ENCODE results near the gene PPP2R2D.
"Not testable (repeated sequence)": the region's sequence is repeated elsewhere in the genome, so short reads cannot be mapped to it uniquely, and the experiment has no call there.

PPP2R2D gene

DNA sequence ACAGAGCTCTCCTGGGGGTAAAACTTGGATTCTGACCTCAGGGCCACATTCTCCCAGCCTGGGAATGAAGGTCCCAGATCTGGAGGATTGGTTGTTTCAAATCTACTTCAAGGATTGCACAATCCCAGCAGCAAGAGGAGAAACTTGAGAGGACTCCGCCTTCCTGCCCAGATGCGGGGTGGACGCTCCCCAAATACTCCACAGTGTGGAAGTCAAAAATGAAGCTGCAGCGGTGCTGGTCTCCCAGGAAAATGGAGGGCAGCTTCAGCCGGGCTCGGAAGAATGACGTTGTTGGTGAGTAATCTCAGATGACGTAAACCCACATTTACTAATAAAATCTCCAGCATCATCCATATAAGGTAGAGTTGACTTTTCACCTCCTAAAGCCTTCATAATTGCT, 31.5 kb upstream of the PPP2R2D start:
- no peak for DNase-seq

DNA sequence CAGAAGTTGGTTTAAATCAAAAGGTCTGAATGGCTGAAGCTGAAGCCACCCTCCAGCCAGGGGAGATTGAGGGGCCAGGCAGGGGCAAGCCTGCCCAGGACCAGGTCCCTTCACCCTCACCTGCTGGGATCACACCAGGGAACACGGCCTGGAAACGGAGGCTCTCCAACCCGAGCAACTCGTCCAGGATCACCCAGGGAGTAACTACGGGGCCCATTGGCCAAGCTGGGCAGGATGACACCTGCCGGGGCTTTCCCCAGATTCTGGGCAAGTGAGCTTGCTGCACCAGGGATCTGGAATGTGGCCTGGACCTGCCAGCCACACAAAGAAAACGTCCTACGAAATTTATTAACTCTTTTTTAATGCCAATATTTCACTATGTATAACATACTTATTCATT, 30.4 kb upstream of the PPP2R2D start:
- DNase-seq: no peak

DNA sequence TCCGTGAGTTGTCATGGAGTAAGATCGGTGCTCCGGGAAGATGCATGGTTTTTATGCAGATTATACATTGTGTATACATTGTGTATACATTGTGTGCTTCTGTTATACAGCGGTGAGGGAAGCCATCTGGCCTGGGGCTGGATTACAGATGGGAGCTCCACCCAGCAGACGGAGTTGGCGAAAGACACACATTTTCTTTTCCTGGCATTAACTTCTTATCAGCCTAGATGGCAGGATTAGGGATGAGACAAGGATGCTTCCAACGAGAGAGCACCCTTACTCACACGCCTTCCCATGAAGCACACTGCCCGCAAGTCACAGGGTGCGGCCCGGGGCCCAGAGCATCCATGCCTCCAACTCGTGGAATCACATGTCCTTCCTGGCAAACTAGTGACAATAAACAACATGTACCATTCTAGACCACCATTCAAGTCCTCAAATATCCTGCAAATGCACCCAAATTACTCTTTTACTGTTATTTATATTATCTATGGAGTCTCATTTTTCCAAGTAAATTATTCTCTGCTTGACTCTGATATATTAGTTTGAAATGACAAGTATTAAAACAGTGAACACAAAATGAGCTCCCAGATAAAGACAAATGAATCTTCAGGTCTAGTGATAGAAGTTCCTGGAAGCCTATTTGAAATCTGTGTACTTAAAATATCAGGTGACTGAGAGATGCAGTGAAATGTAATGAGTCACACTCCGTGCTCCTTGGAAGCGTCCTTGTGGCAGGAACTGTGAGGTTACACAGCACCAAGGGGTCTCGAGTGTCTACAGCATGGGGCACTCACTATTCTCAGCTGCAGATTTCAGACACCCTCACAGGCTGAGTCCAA, 29.8 kb upstream of the PPP2R2D start:
- DNase-seq: no peak

DNA sequence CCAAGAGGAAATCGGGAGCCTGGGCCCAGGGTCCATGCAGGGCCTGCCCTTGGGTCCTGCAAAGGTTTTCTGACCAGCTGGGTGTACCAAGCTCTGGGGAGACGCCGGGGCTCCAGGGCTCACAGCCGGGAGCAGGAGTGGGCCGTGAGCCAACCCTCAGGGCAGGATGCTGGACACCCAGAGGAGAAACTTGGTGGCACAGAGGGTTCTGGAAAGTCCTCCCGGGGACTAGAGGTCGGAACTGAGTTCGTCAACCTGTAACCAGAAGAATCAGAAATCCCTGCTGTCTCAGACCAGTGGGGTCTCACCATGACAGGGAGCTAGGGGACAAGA, 29.2 kb upstream of the PPP2R2D start:
- no peak for DNase-seq

DNA sequence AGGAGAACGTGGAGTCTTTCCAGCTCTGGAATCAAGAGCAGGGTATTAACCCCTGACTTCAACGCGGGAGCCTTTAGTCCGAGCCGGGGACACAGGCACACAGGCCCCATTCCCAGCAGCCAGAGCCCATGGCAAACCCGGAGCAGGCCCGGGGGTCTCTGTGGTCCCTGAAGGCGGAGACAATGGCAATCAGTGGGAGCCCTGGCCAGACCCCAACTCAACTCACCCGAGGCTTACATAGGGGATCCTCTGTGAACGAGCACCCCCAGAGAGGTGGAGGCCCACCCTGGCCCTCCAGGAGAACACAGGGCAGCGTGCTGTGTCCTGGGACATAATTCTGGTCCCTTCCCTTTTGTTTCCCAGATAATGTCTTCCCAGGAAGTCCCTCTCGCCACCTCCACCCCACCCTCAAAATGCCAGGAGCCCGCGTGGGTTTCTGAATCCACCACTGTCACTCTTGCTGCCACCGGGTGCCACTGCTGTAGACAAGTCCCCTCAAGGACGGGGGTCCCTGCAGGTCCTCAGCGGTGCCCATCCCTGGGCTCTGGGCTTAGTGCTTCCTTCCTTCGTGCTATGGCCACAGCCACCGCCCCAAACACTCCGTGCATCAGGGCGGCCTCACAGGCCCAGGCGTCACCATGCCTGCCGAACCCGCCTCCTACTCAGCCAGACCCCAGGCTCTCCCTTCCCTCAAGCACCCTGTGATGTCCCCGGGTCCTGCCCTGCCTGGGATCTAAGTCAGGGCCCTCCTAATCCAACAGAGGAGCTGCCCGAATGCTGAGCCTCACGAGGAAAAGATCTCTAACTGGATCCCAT, 28.6 kb upstream of the PPP2R2D start:
- no peak for DNase-seq

DNA sequence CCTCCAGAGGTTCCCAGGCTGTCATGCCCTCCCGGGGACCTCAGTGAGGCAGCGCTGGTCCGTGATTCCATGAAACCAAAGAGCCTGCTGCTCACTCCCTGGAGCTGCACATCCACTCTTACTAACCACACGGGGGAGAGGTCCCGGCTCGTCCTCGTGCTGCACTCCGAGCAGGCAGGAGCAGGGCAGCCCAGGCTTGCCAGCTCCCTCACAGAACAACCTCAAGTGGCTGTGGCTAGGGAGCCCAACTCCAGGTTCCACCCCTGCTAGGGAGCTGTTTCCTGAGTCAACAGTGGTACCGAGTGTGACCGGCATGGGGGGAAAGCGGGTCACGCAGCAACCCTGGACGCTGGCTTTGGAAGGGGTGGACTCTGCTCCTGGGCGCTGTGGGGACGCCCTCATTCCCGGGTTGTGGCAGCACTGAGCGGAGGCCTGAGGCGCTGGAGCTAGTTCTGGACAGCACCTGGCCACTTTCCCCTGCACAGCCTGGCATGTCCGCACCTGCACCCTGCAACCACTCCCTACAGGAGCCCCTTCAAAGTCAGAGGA, 27.9 kb upstream of the PPP2R2D start:
- peak in 1 of 2 experiments; percentile 51 for DNase-seq

GRCh38 chr10:131874991-131875451, 25.8 kb upstream of the PPP2R2D start:
- peak; percentile 54 to 64 for DNase-seq

GRCh38 chr10:131875501-131875900, 25.3 kb upstream of the PPP2R2D start:
- DNase-seq: no peak

DNA sequence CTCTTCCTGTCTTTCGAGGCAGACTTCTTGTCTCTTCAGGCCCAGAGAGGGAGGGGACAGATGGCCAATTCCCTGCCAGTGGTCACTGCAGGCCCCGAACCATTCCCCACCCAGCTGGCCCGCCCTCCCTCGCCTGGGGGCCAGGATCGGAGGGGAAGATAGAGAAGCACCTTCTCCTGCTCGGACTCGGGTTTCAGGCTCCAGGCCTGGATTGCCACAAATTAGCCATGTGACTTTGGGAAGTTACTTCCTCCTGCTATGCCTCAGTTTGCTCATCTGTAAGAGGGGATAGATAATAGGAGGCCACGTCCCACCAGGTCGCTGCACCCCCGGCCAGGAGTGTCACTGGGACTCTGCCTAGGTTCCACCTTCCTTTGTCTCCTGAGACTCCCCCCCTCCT, 24.8 kb upstream of the PPP2R2D start:
- DNase-seq: no peak

DNA sequence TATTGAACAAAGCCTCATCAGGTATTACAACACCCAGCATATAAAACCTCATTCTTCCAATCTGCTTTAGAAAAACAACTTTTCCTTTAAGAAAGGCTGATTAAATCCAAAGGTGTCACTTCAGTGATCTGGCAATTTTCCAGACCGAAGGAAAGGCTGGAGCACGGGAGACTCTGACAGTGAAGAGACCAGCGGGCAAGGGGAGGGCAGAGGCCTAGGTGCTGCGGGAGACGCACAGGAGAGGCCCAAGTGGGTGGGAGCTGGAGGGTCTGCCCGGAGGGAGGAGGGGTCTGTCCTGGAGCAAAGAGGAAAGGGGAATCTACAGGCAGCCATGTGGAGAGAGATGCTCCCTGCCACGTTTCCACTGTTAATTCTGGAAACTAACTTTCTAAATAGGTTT, 24.3 kb upstream of the PPP2R2D start:
- DNase-seq: no peak

DNA sequence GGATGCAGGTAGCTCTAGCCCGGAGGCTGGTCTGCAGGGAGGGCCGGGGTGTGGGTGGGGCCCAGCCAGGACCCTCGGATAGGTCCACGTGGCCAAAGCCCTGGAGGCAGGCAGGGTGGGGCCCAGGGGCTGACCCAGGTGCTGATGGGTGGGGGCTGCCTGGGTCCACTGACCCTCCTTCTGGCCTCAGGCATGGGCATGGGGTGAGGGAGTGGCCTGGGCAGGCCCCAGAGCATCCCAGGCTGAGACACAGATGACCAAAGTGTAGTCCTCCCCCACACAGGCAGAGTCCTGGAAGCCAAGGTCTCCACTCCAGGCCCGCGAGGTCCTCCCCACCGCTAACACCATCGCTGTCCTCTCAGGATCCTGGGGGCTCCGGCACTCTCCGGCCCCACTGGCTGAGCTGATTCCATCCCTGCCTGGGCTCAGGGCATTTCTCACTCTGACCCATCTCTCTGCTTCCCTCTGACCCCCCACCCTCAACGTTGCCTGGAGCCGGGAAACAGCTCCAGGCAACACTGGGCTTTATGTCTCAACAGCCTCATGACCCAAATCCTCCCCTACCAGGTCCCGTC, 20.7 kb upstream of the PPP2R2D start:
- DNase-seq: no peak

GRCh38 chr10:131881104-131881880, 19.5 kb upstream of the PPP2R2D start:
- no peak for DNase-seq

DNA sequence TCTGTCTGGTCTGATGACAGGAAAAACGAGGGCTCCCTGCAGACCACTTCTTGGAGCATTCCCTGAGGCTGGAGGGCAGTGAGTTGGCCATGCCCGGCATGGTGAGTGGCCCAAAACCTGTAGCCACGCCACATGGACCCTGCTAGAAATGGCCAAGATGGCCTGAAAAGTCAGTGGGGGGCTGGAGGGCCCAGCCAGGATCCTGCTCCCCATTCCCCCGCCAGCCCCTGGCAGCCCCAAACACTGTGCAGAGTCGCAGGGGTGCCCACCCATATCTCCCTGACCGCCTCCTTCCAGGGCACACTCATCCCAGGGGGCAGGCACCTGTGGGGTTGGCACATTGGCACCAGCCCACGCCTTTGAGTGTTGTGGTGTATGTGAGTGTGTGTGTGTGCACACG, 18.7 kb upstream of the PPP2R2D start:
- no peak for DNase-seq

DNA sequence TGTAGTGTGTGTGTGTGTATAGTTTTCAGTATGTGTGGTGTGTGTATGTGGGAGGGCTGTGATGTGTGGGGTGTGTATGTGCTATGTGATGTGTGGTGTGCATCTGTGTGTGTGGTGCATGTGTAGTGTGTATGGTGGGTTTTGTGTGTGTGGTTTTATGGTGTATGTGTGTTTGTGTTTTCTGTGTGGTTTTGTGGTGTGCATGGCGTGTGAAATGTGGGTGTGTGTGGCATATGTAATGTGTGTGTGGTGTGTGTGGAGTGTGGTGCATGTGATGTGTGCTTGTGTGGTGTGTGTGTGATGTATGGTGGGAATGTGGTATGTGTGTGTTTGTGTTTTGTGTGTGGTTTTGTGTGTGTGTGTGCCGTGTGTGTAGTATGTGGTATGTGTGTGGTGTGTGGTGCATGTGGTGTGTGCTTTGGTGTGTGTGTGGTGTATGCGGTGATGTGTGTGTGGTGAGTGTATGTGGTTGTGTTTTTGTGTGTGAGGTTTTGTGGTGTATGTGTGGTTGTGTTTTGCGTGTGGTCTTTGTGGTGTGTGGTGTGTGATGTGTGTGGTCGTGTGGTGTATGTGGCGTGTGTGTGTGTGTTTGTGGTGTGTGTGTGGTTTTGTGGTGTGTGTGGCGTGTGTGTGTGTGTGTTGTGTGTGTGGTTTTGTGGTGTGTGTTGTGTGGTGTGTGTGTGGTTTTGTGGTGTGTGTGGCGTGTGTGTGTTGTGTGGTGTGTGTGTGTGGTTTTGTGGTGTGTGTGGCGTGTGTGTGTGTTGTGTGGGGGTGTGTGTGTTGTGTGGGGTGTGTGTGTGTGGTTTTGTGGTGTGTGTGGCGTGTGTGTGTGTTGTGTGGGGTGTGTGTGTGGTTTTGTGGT, 18.0 kb upstream of the PPP2R2D start:
- DNase-seq: no peak

DNA sequence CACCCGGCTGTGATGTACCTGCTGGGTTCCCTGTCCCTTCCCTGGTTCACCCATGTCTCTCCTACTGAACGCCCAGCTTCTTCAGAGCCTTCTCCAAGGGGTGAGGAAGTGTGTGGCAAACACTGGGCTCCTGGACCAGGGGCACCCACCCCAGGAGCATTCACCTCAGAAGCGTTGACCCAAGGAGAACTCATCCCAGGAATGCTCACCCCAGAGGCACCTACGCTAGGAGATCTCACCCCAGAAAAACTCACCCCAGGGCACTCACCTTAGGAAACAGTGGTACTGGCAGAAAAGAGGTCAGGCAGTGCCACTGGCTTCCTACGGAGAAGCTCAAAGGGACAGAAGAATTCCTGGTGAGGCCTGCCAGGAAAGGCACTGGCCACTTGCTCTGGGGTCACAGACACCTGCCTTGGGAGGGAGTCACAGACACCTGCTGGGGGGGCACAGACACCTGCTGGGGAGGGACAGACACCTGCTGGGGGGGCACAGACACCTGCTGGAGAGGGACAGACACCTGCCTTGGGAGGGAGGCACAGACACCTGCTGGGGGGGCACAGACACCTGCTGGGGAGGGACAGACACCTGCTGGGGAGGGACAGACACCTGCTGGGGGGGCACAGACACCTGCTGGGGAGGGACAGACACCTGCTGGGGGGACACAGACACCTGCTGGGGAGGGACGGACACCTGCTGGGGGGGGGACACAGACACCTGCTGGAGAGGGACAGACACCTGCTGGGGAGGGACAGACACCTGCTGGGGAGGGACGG, 17.0 kb upstream of the PPP2R2D start:
- not testable (repeated sequence) for DNase-seq

DNA sequence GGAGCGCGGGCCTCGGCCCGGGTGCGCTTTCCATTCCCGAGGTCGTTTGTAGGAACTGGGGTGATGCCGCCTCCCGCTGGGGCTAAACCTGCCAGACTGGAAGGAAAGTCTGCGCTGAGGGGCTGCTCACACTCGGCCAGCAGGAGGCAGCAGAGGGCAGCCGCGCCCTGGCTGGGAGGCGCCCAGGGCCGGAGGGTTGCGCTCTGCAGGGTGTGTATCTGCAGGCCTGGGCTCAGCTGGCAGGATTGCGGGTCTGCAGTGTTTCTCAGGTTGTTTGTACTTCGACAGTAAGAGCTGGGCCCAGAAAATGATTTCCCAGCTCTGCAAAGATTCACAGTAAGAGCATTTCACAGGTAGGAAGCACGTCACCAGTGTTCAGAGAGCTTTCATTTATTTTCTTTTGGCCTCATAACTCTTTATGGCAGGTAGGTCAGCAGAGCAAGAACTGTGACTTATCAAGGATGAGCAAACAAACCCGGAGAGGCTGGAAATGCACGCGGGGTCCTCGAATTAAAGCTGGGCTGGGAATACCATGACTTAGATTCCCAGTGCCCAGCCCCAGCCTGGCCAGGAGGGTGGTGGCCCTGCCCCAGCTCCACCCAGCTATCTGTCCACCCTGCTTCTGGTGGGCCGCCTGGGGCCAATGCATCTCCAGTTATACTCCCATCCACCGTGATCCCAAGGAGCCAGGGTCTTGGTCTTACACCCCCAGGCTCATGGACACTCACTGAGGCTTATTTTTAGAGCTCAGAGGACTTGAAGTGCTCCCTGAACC, 15.2 kb upstream of the PPP2R2D start:
- DNase-seq: no peak

DNA sequence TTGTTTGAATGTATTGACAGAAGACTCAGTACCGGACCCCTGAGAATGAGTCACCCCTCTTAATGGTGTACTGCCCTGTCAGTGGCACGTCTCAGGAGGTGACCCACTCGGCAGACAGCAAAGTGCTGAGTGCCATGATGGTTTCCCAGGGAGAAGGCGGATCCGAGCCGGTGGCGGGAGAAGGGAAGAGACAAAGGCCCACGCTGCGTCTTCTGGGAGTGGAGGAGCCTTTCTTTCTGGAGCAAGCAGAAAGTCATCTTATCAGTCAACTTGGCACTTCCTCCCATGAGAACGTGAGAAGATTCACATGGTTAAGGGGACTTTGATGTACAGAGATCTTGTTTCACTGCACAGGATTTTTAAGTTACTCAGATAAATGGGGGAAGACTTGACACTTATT, 14.6 kb upstream of the PPP2R2D start:
- DNase-seq: no peak

GRCh38 chr10:131888186-131888604, 12.6 kb upstream of the PPP2R2D start:
- no peak for DNase-seq

DNA sequence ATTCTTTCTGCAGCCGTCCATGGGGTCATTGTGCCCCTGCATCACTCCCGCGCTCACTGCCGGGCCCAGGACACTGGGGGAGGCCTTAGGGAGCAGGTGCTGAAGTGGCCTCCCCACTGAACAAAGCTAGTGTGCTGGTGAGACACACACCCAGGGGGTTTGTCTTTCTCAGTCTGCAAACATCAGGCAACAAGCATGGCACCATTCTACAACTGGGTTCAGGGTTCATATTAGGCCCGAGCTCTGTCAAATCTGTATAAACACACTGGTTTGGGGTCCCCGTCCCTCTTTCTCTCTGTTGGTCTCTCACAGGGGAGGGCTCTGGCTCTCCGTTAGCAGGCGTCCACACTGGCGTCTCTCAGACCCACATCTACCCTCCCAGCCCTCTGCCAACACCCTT, 11.1 kb upstream of the PPP2R2D start:
- DNase-seq: no peak
